ENCODE results near the gene IGSF9B.

The IGSF9B gene

DNA sequence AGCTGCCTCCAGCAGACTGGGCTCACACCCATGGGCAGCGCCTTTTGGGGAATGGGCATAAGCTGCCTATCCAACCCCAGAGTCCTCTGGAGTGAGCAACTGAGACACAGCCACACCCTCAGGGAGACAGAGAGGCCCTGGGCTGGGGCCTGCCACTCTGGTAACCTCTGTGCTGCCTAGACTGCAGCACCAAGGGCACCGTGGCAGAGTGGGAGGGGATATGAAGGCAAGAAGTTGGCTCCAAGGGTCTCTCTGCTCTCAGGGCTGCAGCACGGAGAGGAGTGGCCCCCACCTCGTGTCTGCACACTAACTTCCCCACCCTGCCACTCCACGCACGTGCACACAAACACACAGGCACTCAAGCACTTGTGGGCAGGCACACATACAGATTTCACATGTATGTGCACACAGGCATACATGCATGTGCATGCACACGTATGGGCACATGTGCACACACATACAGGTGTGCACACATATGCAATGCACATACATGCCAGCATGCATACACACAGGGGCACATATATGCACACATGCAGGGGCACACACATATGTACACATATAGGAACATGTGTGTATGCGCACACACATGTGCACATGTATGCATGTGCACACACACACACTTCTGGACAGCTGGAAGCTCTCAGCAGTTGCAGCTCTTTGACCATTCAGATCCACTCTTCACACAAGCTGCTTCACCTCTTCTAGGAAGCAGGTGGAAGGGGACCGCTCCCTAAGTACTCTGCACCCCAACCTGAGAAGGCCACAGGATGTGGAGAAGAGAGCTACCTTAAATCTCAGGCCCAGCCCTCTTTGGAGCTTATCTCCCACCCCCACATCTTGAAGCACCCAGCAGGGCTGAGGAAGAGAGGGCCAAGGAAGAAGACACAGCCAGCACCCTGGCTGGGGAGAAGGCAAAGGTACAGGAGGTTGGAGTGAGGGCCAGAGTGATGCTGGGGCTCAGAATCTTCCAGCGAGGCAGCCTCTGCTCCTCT lies 4.3 kb downstream of the IGSF9B start:
- DNase-seq, result no peak

- no peak for DNase-seq
Measured at GRCh38 chr11:133951327-133952198, 5.2 kb downstream of the IGSF9B start.

- DNase-seq, result no peak
Measured at GRCh38 chr11:133950874-133951326, 5.9 kb downstream of the IGSF9B start.

DNA sequence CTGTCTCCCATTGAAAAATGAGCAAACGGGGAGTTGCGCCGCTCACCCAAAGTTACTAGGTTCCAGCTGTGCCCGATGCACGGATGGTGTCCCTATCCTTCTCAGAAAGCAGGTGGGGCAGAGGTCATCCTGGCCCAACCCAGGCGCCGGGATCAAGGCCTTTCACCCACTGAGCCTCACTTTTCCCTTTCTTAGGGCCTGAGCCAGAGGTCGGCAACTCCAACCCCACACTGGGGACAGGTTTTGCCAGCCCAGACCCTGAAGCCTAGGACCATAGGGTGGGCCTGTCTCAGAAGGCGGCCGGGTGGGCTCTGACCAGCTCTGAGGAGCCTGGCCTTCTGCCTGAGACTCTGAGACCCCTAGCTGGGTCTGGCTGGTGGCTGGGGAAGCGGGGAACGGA lies 6.3 kb downstream of the IGSF9B start:
- no peak for DNase-seq

GRCh38 chr11:133949129-133949528 lies 7.6 kb downstream of the IGSF9B start:
- DNase-seq, result no peak

DNA sequence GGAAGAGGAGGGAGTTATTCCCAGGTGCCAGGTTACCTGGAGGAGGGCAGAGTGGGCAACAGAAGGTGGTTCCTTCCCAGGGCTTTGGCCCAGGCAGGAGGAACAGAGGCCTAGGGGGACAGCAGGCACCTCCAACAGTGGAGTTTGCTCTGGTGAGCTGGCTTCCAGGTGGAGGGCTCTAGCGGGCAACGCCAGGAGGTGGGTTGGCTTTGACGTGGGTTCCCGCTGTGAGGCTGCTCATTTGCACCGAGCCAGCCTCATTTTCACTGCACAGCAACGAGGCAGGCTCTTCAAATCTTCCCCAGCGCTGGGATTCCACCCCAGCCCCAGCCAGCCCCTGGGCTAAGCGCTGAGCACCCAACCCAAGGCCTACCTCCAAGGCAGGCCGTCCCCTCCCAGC lies 8.1 kb downstream of the IGSF9B start:
- DNase-seq, result no peak

- DNase-seq, result peak; percentile 57
Measured at GRCh38 chr11:133947321-133947756, 9.4 kb downstream of the IGSF9B start.

DNA sequence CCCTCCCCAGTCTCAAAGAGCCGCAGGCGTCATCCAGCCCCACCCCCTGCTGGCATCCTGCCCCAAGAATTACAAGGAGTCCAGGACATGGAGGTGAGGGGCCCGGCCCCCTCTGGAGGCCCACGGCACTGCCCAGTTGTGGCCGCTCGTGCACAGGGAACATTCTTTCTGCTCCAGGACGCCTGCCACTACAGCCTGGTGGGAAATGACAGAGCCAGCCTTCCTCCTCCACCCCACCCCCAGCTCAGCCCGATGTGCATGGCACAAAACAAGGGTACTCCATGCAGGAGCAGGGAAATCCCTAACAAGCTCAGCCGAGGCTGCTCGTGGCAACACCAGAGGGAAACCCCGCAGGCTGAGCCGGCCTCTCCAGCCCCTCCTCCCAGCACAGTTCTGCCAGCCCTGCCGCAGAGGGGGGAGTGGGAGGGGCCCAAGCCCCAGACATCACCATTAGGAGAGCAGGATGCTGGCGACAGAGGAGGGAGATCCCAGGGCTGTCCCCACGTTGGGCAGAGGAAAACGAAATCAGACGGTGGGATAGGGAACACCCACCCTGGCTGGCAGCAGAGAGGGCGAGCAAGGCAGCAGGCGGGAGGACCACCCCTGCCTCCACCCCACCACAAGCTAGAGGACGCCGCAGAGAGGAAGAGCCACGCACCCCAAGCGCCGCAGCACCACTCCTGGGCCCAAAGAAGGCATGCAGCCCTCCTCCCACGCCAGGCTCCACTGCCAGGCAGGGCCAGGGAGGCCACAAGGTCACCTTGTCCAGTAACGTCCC lies 10.0 kb downstream of the IGSF9B start:
- DNase-seq, result no peak

- DNase-seq, result no peak
Measured at GRCh38 chr11:133946051-133946450, 10.7 kb downstream of the IGSF9B start.

GRCh38 chr11:133945087-133945974 lies 11.4 kb downstream of the IGSF9B start:
- peak; percentile 81 for DNase-seq

DNA sequence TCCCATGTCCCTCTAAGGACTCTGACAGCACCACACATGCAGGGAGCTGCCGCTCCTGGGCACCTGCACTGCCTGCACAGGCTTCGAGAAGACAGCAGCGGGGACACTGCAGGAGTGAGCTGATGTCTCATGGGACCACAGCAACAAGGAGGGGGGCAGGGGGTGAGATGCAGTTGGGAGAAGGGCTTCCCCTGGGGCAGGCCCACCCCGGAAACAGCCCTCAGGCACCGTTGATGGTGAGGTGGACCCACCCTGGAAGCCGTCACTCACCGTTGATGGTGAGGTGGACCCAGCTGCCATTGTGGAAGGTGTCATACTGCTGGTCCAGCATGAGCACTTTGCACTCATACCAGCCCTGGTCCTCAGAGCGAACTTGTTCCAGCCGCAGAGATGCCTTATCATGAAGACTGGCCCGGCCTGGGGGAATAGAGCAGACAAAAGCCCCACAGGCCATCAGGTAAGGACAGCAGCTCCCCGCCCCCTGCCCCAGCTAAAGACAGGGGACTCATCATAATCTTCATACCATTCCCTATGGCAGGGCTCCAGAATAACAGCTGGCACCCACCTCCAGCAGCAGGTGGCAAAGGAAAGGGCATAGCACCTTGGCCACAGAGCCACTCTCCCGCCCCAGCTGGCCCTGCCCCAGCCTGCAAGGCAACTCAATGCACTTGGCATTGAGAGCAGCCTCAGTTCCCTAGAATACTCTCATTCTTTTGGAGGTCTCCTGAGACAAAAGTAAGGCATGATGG lies 12.6 kb downstream of the IGSF9B start:
- DNase-seq, result no peak

DNA sequence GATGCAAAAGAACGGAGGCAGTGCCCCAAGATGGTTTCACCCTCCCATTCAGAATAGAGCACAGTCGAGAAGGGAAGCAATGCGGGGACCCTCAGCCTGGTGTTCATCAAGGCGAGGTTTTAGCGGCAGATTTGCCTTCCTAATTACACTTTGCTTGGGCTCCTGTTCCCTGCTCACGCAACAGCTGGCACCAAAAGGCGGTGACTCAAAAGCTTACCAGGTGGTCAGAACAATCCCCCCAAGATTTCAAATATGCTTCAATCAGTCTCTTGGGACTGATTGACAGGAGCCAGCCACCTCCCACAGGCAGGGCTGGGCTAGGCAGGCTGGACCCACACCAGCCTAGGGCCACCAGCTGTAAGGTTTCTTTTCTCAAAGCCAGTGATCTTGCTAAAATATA lies 14.2 kb downstream of the IGSF9B start:
- DNase-seq, result no peak

DNA sequence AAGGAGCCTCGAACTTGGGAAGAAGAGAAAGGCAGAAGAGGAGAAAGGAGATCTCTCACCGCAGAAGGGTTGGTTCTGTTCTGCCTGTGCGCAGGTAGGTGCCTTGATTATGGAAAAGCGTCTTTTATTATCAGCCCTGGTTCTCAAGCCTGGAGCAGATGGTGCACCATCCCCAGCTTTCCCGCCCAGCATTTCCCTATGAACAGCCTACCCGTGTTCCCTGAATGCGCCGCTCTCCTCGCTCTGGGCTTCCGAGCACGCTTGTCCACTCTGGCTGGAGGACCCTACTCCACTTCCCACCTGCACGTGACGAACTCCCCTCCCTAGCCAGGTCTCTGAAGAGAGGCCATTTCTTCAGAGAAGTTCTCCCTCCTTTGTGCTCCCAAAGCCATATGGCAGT lies 15.2 kb downstream of the IGSF9B start:
- no peak for DNase-seq

DNA sequence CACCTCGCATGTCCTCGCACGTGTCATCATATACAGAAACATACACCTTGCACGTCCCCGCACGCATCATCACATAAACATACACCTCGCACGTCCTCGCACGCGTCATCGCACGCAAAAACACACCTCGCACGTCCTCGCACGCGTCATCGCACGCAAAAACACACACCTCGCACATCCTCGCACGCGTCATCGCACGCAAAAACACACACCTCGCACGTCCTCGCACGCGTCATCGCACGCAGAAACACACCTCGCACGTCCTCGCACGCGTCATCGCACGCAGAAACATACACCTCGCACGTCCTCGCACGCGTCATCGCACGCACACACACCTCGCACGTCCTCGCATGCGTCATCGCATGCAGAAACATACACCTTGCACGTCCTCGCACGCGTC lies 16.7 kb downstream of the IGSF9B start:
- DNase-seq, result no peak

DNA sequence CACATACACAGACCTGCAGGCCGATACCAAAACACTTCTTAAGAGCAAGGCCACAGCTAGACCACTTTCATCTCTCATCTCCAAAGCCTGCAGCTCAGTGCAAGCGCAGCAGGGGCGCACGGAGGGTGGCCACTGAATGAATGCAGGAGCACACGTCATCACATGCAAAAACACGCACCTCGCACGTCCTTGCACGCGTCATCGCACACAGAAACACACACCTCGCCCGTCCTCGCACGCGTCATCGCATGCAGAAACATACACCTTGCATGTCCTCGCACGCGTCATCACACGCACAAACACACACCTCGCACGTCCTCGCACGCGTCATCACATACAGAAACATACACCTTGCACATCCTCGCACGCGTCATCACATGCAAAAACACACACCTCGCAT lies 17.2 kb downstream of the IGSF9B start:
- no peak for DNase-seq

DNA sequence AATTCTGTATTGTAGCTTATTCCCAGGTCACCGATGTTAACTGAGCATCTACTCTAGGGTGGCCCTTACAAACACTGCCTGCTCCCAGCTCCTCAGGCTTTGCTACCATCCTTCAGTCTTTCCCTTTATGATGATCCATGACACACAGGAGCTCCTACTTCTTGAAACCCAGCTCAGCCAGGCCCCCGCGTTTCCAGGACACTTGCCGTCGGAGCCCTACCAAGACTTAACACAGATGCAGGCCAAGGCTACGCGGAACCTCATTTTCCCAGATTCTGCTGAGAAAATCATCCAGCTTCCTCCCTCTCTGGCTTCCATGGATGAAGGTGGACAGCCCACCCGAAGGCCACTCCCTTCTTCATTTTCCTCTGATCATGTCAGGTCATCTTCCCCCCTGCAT lies 18.6 kb downstream of the IGSF9B start:
- no peak for DNase-seq

GRCh38 chr11:133937468-133937867 lies 19.3 kb downstream of the IGSF9B start:
- no peak for DNase-seq

DNA sequence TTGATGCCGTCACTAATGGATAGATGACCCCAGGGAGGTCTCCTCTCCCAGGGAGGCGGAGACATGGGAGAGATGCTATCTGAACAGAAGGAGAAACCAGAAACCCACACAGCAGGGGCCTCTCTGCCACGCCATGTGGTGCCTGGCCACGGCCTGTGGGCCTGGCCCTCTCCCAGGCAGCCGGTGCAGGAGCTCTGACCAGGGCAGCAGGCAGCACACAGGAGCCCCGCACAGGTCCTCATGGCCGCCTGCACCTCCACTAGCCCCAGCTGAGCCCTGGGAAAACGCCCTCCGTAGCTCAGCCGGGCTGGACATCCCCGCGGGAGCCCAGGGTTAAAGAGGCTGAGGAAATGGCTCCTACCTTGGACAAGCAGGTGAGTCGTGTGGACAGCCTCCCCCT lies 19.8 kb downstream of the IGSF9B start:
- no peak for DNase-seq

DNA sequence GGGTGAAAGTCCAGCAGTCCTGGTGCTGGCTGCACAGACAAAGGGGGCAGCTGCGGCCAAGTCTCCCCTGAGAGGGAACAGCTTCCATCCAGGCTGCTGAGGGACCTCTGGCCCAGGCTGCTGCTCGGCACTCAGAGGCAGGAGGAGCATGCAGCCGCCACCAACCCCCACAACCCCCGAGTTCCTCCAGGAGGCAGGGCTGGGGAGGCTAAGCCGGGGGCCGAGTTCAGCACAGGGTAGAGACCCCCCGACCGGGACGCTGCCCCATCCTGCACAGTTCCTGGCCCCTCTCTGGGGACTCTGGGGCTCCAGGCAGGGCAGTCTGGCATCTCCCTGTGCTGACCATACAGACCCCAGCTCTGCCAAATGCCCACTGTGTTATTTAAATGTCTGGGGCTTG lies 20.2 kb downstream of the IGSF9B start:
- DNase-seq, result no peak

DNA sequence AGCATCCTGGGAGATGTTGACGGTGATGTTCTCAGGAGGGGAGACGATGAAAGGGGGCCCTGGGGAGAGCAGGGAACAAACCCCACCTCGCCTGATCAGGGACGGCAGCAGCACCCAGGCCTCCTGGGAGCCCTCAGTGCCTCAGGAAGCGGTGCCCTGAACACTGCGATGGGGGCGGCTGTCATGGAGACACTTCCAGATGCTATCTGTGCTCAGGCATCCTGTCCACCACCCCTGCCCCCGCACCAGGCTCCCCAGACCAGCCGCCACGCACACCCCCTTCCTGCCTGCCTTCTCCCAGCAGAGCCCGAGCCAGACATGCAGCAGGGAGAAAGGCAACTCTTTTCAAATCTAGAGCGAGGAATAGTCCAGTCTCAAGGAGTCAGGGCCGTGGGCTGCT lies 20.6 kb downstream of the IGSF9B start:
- no peak for DNase-seq

DNA sequence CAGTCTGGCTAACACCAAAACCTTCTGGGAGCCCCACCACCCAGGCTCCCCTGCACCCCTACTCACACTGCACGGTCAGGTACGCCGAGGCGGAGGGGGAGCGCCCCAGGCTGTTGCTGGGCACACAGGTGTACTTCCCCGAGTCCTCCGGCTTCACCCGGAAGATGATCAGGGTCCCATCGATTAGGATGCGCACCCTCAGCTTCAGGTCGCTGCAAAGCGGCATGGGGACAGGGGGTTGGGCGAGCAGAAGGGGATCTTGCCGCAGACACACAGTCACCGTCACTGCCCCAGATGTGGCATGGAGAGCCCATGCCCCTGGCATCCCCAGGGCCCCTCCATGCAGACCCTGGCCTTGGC lies 21.2 kb downstream of the IGSF9B start:
- no peak for DNase-seq

Data from activated effector memory CD4-positive, alpha-beta T cell treated with Interleukin-2 at 50 U/mL for 16 hours (primary cell).